Gastrocnemius medialis (tissue), 4 donors: Measurements from ENCODE around the gene PACS2. TPM values are rescaled to one million over a fixed set of nuclear protein-coding genes. Genes with fewer than 3 reads are reported as not detected.

Experiments used
- ATAC-seq, 2 donors: fragments of 150-250 bp; one replicate each; pipeline ENCODE4 v1.9.1; 2016
- DNase-seq, 2 donors: peaks; one replicate each; pipeline ENCODE4 v3.0.0-alpha.2; 2019
- H3K27ac ChIP-seq, 4 donors: fragments of 200-600 bp; sonication (generic); 1 replicate in 1 of 4; 2 replicates in 3 of 4; pipeline ENCODE4 v1.5.1; 2016 to 2018; ENCODE audit warnings: mild to moderate bottlenecking in 2 of 4, moderate library complexity in 1 of 4
- H3K27me3 ChIP-seq, 3 donors: fragments of 200-600 bp; sonication (generic) in 2 of 3; 1 replicate in 1 of 3; 2 replicates in 2 of 3; pipeline versions ENCODE4 v1.5.1 to v1.6.0; 2016 to 2019; ENCODE audit warnings: mild to moderate bottlenecking in 1 of 3, moderate library complexity in 1 of 3
- H3K36me3 ChIP-seq, 2 donors: fragments of 200-600 bp; sonication (generic) in 1 of 2; one replicate each; pipeline ENCODE4 v1.5.1; 2017 to 2018
- H3K4me1 ChIP-seq, 2 donors: fragments of 200-600 bp; sonication (generic) in 1 of 2; one replicate each; pipeline ENCODE4 v1.5.1; 2016 to 2017; ENCODE audit warnings: mild to moderate bottlenecking in 2 of 2
- H3K4me3 ChIP-seq, 4 donors: fragments of 200-600 bp; sonication (generic) in 3 of 4; 1 replicate in 1 of 4; 2 replicates in 3 of 4; pipeline ENCODE4 v1.5.1; 2016 to 2019; ENCODE audit warnings: mild to moderate bottlenecking in 2 of 4
- H3K9me3 ChIP-seq, 3 donors: fragments of 200-600 bp; sonication (generic) in 2 of 3; 1 replicate in 1 of 3; 2 replicates in 2 of 3; pipeline ENCODE4 v1.5.1; 2016 to 2019
- CTCF ChIP-seq, 5 experiments: fragments of 450-650 bp in 3 of 5; fragments of 200-600 bp in 2 of 5; sonication (generic) in 2 of 5; IDR thresholded peaks in 4 of 5; conservative IDR thresholded peaks in 1 of 5; 1 replicate in 4 of 5; 2 replicates in 1 of 5; pipeline ENCODE4 v1.5.1; 2016 to 2019; ENCODE audit warnings: antibody characterized with exemption in 5 of 5, mild to moderate bottlenecking in 3 of 5, moderate library complexity in 3 of 5
- POLR2A ChIP-seq, 2 donors: fragments of 450-650 bp; IDR thresholded peaks; one replicate each; pipeline ENCODE4 v1.6.1; 2017; ENCODE audit warnings: antibody characterized with exemption in 2 of 2, mild to moderate bottlenecking in 2 of 2, moderate library complexity in 2 of 2
- in situ Hi-C, 4 donors: fragments of 200-750 bp; cut with MboI; loops; one replicate each; pipeline versions ENCODE4 v1.15.0 to v1.8.0; 2017; ENCODE audit warnings: low sequenced_read_pairs in 4 of 4
- intact Hi-C: fragments of 100-400 bp; cut with DNase I; formaldehyde crosslinking; loops from one replicate; pipeline ENCODE4 v1.15.1; 2023; ENCODE audit warnings: low total_unique reads
- total RNA-seq, 4 donors: library from RNA; depleted of rRNA; stranded (reverse); fragments of >200 nt; gene quantifications; one replicate each; pipeline versions ENCODE4 v1.1.0 to v1.2.3, GENCODE V29; 2016

The PACS2 gene
- total RNA-seq, 4 donors from 2014 or later, result 81.0 to 115 (median 93.1) TPM

- no peaks in the 10 kb centered on the region for H3K27me3 ChIP-seq
- TF ChIP-seq POLR2A (IDR thresholded peaks at IDR 0.05) (no peak), CTCF (IDR thresholded peaks at IDR 0.05 in 4 of 5, conservative IDR thresholded peaks at IDR 0.05 in 1 of 5) (no peak)
- H3K27ac ChIP-seq, result peak overlapping the region; percentile 79 to 94 (median 90)
- intact Hi-C loops, result loop anchor here (2.0 kb wide), 1 partner anchor 29 kb away; no protein-coding TSS in a partner anchor
- H3K9me3 ChIP-seq, result no peaks in the 10 kb centered on the region
- no peak for DNase-seq
- in situ Hi-C loops, result no loop called here
- H3K4me3 ChIP-seq, result peak overlapping the region; percentile 70 to 100 (median 94)
- H3K4me1 ChIP-seq, result peaks cover 17 to 19% of the 10 kb centered on the region in 2 donors
- ATAC-seq, result no peak
- H3K36me3 ChIP-seq, result peaks cover 0 to 16% of the 10 kb centered on the region in 2 donors
Measured at GRCh38 chr14:105399466-105399775, 84.9 kb downstream of the PACS2 start.

DNA sequence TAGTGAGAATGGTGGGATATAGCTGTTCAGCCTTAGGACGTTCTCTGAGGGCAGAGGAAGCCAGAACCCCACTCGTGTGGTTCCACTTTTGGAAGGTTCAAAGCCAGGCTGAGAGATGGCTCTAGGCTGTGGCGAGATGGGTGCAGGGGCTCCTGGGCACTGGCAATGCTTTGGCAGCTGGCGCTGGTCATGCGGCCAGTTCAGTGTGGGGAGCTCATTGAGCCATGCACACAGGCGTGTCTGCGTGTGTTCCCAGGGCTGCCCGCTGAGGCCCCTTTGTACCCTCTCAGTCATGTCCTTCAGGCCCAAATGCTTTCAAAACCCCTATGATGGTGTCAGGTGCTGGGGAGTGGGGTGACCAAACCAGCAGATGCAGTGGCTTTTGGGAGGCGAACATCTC, 85.5 kb downstream of the PACS2 start:
- in situ Hi-C loops (no loop called here), intact Hi-C loops (no loop called here)
- DNase-seq (no peak), ATAC-seq (no peak)
- peaks cover 0 to 11% of the 10 kb centered on the region in 2 donors for H3K36me3 ChIP-seq
- TF ChIP-seq POLR2A (IDR thresholded peaks at IDR 0.05) (no peak), CTCF (IDR thresholded peaks at IDR 0.05 in 4 of 5, conservative IDR thresholded peaks at IDR 0.05 in 1 of 5) (no peak)
- H3K27ac ChIP-seq, result peak overlapping the region; percentile 10 to 94 (median 90)
- no peak overlapping the region for H3K4me3 ChIP-seq
- no peaks in the 10 kb centered on the region for H3K9me3 ChIP-seq
- H3K27me3 ChIP-seq, result no peaks in the 10 kb centered on the region
- H3K4me1 ChIP-seq, result peaks cover 17 to 19% of the 10 kb centered on the region in 2 donors

GRCh38 chr14:105401699-105402098, 87.2 kb downstream of the PACS2 start:
- DNase-seq (no peak), ATAC-seq (no peak)
- Histone ChIP-seq H3K9me3 (no peaks in the 10 kb centered on the region), H3K36me3 (peaks cover 0 to 11% of the 10 kb centered on the region in 2 donors), H3K27ac (no peak overlapping the region), H3K4me3 (no peak overlapping the region), H3K4me1 (peaks cover 17 to 19% of the 10 kb centered on the region in 2 donors), H3K27me3 (no peaks in the 10 kb centered on the region)
- no peak for TF ChIP-seq POLR2A (IDR thresholded peaks at IDR 0.05)
- TF ChIP-seq CTCF (IDR thresholded peaks at IDR 0.05 in 4 of 5, conservative IDR thresholded peaks at IDR 0.05 in 1 of 5), result no peak
- intact Hi-C loops, result no loop called here
- in situ Hi-C loops, result no loop called here

- no peaks in the 10 kb centered on the region for H3K36me3 ChIP-seq
- peaks cover 0 to 4% (median 0%) of the 10 kb centered on the region in 3 donors for H3K27me3 ChIP-seq
- in situ Hi-C loops (no loop called here), intact Hi-C loops (no loop called here)
- TF ChIP-seq POLR2A (IDR thresholded peaks at IDR 0.05), result no peak
- no peak for TF ChIP-seq CTCF (IDR thresholded peaks at IDR 0.05 in 4 of 5, conservative IDR thresholded peaks at IDR 0.05 in 1 of 5)
- no peaks in the 10 kb centered on the region for H3K9me3 ChIP-seq
- H3K4me3 ChIP-seq, result no peak overlapping the region
- ATAC-seq (no peak), DNase-seq (no peak)
- H3K4me1 ChIP-seq, result peaks cover 8 to 9% of the 10 kb centered on the region in 2 donors
- no peak overlapping the region for H3K27ac ChIP-seq
Measured at GRCh38 chr14:105408592-105408991, 94.0 kb downstream of the PACS2 start.

DNA sequence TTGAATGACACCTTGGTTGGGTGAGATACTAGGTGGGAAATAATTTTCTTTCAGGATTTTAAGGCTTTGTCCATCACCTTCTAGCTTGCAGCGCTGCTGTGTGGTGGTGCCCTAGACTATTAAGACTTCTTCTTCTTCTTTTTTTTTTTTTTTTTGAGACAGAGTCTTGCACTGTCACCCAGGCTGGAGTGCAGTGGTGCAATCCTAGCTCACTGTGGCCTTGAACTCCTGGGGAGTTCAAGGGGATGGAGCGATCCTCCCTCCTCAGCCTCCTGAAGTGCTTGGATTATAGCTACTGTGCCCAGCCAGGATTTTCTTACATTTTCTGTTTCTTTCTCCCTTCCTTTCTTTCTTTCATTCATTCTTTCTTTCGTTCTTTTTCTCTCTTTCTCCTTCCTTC, 94.8 kb downstream of the PACS2 start:
- TF ChIP-seq POLR2A (IDR thresholded peaks at IDR 0.05), result no peak
- no peak for TF ChIP-seq CTCF (IDR thresholded peaks at IDR 0.05 in 4 of 5, conservative IDR thresholded peaks at IDR 0.05 in 1 of 5)
- DNase-seq (no peak), ATAC-seq (no peak)
- in situ Hi-C loops, result no loop called here
- Histone ChIP-seq H3K4me1 (peaks cover 9 to 10% of the 10 kb centered on the region in 2 donors), H3K4me3 (no peak overlapping the region), H3K9me3 (no peaks in the 10 kb centered on the region), H3K36me3 (no peaks in the 10 kb centered on the region), H3K27ac (no peak overlapping the region), H3K27me3 (peaks cover 0 to 4% (median 0%) of the 10 kb centered on the region in 3 donors)
- intact Hi-C loops, result no loop called here
